ENCODE measurements around the gene WNK4.

Gene WNK4

GRCh38 chr17:42791948-42792347 is 11.5 kb downstream of the WNK4 start:
- H3K4me3 ChIP-seq (ENCODE audit: low read length) = no peak overlapping the region
- TF ChIP-seq, protein P1, sequence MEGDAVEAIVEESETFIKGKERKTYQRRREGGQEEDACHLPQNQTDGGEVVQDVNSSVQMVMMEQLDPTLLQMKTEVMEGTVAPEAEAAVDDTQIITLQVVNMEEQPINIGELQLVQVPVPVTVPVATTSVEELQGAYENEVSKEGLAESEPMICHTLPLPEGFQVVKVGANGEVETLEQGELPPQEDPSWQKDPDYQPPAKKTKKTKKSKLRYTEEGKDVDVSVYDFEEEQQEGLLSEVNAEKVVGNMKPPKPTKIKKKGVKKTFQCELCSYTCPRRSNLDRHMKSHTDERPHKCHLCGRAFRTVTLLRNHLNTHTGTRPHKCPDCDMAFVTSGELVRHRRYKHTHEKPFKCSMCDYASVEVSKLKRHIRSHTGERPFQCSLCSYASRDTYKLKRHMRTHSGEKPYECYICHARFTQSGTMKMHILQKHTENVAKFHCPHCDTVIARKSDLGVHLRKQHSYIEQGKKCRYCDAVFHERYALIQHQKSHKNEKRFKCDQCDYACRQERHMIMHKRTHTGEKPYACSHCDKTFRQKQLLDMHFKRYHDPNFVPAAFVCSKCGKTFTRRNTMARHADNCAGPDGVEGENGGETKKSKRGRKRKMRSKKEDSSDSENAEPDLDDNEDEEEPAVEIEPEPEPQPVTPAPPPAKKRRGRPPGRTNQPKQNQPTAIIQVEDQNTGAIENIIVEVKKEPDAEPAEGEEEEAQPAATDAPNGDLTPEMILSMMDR (conservative IDR thresholded peaks at IDR 0.05; ENCODE audit: low read depth, low read length) = no peak
- DNase-seq (ENCODE audit: low read depth) = no peak

DNA sequence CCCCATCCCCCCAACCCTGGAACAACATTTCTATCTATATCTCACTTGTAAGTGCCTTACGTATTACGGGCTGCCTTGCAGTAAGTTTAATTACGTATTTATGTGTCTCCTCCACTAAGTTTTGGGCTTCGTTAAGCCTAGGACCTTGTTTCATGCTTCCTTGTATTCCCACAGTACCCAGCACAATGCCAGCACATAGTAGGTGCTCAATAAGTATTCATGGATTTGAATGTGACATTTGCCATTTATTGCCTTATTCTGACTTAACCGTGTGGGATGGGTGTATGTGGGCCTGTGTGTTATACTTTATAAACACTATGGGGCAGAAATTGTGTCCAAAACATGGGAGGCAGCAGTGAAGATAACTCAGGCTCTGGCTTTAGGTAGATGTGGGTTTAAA is 12.1 kb downstream of the WNK4 start:
- TF ChIP-seq, protein P1 (conservative IDR thresholded peaks at IDR 0.05; ENCODE audit: low read depth, low read length) = no peak
- no peak overlapping the region for H3K4me3 ChIP-seq (ENCODE audit: low read length)
- DNase-seq (ENCODE audit: low read depth) = no peak

- no peak overlapping the region for H3K4me3 ChIP-seq (ENCODE audit: low read length)
- no peak for DNase-seq (ENCODE audit: low read depth)
- TF ChIP-seq, protein P1 (conservative IDR thresholded peaks at IDR 0.05; ENCODE audit: low read depth, low read length) = no peak
These were observed 14.7 kb downstream of the WNK4 start for GRCh38 chr17:42795061-42795460.

DNA sequence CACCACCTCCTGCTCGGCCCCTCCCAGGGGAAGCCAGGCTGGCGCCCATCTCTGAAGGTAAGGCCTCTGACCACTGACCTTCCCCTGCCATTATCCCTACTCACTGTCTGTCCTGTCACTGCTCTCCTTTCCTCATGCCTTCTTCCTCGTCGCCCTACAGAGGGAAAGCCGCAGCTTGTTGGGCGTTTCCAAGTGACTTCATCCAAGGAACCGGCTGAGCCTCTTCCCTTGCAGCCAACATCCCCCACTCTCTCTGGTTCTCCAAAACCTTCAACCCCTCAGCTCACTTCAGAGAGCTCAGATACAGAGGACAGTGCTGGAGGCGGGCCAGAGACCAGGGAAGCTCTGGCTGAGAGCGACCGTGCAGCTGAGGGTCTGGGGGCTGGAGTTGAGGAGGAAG is 15.1 kb downstream of the WNK4 start:
- no peak for DNase-seq (ENCODE audit: low read depth)
- no peak overlapping the region for H3K4me3 ChIP-seq (ENCODE audit: low read length)
- TF ChIP-seq, protein P1 (conservative IDR thresholded peaks at IDR 0.05; ENCODE audit: low read depth, low read length) = no peak

DNA sequence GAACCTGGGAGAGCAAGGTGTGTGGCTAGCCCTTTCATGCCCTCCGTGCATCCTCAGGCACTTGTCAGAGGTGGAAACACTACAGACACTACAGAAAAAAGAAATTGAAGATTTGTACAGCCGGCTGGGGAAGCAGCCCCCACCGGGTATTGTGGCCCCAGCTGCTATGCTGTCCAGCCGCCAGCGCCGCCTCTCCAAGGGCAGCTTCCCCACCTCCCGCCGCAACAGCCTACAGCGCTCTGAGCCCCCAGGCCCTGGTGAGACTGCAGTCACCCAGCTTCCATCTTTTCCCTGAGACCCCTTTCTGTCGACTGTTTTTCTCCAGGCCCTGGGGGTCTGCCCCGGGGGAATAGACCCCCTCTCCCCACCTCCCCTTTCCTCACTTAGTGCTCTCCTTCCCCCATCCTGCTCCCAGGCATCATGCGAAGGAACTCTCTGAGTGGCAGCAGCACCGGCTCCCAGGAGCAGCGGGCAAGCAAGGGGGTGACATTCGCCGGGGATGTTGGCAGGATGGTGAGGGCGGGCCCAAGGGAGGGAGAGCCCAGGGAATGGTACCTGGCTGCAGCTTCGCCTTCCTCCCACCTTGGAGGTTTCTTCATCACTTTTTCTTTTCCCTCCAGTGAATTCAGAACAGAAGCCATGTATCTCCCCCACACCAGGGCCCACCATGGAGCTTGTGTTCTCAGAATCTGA is 15.8 kb downstream of the WNK4 start:
- TF ChIP-seq, protein P1 (conservative IDR thresholded peaks at IDR 0.05; ENCODE audit: low read depth, low read length) = no peak
- no peak for DNase-seq (ENCODE audit: low read depth)
- H3K4me3 ChIP-seq (ENCODE audit: low read length) = no peak overlapping the region

DNA sequence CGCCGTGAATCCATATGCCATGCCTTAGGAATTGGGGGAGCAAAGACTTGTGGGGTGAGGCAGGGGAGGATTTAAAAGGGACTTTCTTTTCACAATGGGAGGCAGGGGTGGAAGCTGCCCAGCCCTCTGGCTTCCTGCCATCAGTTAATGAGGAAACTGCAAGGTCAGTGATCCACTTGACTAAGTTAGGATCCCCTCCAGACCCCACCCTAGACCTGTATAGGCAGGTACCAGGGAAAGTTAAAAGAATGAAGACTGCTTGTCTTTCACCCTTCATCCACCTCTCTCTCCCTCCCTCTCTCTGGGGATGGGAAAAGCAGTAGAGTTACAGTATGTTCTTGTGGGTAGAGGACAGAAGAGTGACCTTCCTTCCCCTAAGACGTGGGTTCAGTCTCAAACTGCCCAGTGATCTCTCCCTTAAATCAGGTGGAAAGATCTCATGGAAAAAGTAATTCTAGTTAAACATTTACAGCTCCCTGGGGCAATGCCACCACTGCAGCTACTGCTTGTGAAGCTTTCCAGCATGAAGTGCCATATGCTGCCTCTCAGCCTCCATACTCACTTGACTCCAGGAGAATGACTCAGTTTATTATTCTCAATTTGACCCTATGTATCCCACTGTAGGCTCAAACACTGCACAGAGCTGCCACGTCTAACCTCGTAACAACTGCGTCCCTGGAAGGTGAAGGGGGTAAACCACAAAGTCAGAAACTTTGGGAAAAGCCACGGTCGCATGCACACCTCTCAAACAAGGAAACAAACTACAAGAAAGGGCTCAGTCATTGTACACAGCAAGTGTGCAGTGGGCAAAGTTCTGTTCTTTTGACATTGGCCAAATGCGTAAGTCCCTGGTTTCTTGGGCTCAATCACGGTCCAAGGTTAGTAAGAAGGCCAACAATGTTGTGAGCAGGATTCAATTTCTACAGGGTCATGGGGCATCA is 16.9 kb downstream of the WNK4 start:
- TF ChIP-seq, protein P1 (conservative IDR thresholded peaks at IDR 0.05; ENCODE audit: low read depth, low read length) = no peak
- peak overlapping the region; percentile 79 for H3K4me3 ChIP-seq (ENCODE audit: low read length)
- no peak for DNase-seq (ENCODE audit: low read depth)
